Measurements from ENCODE around the gene GINS3.

GRCh38 chr16:58422809-58423208, 30.5 kb downstream of the GINS3 start:
- TF ChIP-seq POLR2A (IDR thresholded peaks at IDR 0.05): no peak
- TF ChIP-seq, protein P1, sequence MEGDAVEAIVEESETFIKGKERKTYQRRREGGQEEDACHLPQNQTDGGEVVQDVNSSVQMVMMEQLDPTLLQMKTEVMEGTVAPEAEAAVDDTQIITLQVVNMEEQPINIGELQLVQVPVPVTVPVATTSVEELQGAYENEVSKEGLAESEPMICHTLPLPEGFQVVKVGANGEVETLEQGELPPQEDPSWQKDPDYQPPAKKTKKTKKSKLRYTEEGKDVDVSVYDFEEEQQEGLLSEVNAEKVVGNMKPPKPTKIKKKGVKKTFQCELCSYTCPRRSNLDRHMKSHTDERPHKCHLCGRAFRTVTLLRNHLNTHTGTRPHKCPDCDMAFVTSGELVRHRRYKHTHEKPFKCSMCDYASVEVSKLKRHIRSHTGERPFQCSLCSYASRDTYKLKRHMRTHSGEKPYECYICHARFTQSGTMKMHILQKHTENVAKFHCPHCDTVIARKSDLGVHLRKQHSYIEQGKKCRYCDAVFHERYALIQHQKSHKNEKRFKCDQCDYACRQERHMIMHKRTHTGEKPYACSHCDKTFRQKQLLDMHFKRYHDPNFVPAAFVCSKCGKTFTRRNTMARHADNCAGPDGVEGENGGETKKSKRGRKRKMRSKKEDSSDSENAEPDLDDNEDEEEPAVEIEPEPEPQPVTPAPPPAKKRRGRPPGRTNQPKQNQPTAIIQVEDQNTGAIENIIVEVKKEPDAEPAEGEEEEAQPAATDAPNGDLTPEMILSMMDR (IDR thresholded peaks at IDR 0.05): no peak
